Hepatocyte (in vitro differentiated cells): Measurements from ENCODE around the gene ZMYM4.

Experiments
- EZH2 ChIP-seq: fragments of 200-600 bp; sonication (generic); IDR thresholded peaks from 2 replicates; pipeline ENCODE4 v1.6.1; 2016; ENCODE audit warnings: antibody characterized with exemption, mild to moderate bottlenecking, borderline replicate concordance
- EZH2phosphoT487 ChIP-seq: fragments of 200-600 bp; sonication (generic); IDR thresholded peaks from one replicate; pipeline ENCODE4 v1.6.1; 2018; ENCODE audit warnings: antibody characterized with exemption, mild to moderate bottlenecking, low read depth, moderate library complexity; ENCODE audit not compliant: unreplicated experiment, severe bottlenecking
- TF ChIP-seq, protein P1 (sequence below): fragments of 200-600 bp; sonication (generic); IDR thresholded peaks from 2 replicates; pipeline ENCODE4 v1.5.1; 2016; ENCODE audit warnings: antibody characterized with exemption, mild to moderate bottlenecking; ENCODE audit not compliant: poor library complexity

- TF ChIP-seq, protein P1, sequence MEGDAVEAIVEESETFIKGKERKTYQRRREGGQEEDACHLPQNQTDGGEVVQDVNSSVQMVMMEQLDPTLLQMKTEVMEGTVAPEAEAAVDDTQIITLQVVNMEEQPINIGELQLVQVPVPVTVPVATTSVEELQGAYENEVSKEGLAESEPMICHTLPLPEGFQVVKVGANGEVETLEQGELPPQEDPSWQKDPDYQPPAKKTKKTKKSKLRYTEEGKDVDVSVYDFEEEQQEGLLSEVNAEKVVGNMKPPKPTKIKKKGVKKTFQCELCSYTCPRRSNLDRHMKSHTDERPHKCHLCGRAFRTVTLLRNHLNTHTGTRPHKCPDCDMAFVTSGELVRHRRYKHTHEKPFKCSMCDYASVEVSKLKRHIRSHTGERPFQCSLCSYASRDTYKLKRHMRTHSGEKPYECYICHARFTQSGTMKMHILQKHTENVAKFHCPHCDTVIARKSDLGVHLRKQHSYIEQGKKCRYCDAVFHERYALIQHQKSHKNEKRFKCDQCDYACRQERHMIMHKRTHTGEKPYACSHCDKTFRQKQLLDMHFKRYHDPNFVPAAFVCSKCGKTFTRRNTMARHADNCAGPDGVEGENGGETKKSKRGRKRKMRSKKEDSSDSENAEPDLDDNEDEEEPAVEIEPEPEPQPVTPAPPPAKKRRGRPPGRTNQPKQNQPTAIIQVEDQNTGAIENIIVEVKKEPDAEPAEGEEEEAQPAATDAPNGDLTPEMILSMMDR, result no peak
- TF ChIP-seq EZH2 (no peak), EZH2phosphoT487 (no peak)
Observed at GRCh38 chr1:35278886-35279554, 10.5 kb downstream of the ZMYM4 start.
